Frontal cortex (tissue), 4 donors: ENCODE results near the gene MATN1. TPM values are rescaled to one million over a fixed set of nuclear protein-coding genes. Genes with fewer than 3 reads are reported as not detected.

Experiments used
- DNase-seq, 2 donors: peaks; one replicate each; pipeline ENCODE4 v3.0.0; 2012; ENCODE audit warnings: low spot score in 2 of 2
- FAIRE-seq: peaks from 2 replicates; lab custom pipeline; 2012; peaks lifted over from hg19 to GRCh38; lab: Jason Lieb, UNC
- total RNA-seq: library from RNA; depleted of rRNA; stranded (reverse); fragments of >200 nt; gene quantifications from one replicate; pipeline ENCODE4 v1.2.3, GENCODE V29; 2014
- donor health status: control.
- donor health status: control.
- donor health status: control.

Gene MATN1
- total RNA-seq, 1 donor from 2014 or later = 0.41 TPM

DNA sequence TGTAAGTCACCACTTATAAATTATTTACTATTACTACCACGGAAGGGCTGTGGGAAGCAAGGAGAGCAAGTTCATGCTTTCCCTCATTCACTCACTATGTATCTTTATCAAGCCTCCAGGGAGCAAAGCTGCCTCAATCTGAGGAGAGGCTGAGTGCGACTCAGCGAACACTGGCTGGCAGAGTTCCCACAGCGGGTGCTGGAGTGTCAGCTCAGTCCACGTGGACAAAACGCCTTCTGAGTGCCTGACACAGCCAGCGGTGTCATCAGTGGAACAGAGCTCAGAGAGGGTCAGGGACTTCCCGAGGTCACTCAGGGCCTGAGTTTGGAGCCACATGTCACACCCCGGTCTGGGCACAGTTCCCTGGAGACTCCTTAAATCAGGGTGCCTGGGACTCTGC lies 16.9 kb downstream of the MATN1 start:
- DNase-seq (peak in 1 of 2 donors; percentile 51), FAIRE-seq (no peak)

DNA sequence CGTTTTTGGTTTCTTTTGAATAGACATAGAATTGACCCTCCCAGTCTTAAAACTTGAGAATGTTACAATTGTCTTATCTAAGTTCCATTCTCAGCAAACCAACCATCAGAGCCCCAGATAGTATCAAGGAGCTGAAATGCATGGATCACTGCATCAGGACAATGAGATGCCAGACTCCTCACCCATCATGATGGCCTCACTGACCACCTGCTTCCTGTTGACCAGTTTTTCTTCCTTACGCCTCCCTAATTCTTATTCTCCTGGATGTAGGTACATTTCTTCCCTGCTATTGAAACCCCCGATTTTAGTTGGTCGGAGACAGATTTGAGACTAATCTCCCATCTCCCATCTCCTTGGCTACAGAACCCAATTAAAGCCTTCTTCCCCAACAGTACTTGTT lies 17.7 kb downstream of the MATN1 start:
- FAIRE-seq = no peak
- DNase-seq = no peak

DNA sequence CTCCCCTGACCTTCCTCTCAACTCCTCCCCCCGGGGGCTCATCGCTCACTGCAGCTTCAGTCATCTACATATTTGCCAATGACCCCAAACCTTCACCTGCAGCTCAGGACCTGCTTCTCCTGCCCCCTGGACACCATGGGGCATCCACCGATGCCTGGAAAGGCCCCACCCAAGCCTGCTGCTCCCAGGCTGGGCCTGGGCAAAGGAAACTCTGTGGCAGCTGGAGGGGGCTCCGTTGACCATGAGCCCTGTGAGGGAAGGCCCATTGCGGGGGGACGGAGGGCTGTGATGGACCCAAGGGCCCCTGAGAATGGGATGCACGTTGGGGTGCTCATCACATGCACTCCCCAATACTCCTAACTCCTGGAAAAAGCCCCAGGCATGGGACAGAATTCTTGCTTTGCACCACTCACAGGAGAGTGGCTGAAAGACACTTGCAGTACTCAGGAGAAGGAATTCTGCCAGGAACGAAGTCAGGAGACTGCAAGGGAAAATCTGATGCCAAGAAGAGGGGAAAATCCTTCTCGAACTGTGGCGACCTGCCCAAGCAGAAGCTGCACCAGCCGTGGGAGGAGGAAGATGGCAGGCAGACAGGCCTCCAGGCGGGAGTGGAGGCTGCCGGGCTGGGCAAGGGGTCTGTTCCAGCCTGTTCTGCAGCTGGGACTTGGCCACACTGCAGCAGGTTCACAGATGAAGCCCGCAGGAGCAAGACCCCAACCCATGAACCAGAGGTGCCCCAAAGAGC lies 18.4 kb downstream of the MATN1 start:
- DNase-seq = no peak
- FAIRE-seq = no peak

DNA sequence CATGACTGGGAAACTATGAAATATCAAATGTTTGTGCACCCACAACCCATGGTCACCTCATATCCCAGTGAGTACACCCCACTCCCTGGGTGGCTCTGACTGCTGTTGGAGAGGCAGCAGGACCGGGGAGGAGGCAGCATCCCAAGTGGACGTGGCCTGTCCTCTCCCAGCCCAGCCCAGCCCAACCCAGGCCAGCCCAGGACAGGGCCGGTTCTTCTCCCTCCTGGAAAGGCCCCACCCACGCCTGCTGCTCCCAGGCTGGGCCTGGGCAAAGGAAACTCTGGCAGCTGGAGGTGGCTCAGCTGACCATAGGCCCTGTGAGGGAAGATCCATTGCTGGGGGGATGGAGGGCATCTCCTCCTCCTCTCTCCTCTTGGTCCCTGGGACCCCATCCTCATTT lies 19.1 kb downstream of the MATN1 start:
- FAIRE-seq (no peak), DNase-seq (no peak)

DNA sequence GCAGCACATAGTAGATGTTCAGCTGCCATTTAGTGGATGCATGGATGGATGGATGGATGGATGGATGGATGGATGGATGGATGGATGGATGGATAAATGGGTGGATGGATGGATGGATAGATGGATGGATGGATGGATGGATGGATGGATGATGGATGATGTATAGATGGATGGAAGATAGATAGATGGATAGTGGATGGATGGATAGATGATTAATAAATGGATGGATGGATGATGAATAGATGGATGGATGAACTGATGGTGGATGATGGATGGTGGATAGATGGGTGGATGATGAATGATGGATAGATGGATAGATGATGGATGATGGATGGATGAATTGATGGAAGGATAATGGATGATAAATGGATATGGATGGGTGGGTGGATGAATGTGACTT lies 20.6 kb downstream of the MATN1 start:
- no peak for FAIRE-seq
- DNase-seq = no peak

DNA sequence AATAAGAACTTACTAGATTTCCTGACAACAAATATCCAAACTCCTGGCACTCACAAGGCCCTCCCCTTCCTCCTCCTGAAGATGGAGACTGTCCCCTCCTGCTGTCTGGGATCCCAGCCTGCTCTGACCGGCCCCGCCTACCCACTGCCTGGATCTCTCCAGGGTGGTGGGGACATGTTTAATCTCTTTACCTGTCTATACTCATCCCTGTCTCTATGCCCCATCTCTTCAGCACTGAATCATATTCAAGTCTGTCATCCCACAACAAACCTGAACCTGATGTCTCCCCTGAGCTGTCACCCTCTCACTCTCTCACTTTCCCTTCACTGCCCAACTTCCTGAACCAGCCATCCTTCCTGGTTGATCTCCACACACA lies 22.1 kb downstream of the MATN1 start:
- DNase-seq (no peak), FAIRE-seq (no peak)

DNA sequence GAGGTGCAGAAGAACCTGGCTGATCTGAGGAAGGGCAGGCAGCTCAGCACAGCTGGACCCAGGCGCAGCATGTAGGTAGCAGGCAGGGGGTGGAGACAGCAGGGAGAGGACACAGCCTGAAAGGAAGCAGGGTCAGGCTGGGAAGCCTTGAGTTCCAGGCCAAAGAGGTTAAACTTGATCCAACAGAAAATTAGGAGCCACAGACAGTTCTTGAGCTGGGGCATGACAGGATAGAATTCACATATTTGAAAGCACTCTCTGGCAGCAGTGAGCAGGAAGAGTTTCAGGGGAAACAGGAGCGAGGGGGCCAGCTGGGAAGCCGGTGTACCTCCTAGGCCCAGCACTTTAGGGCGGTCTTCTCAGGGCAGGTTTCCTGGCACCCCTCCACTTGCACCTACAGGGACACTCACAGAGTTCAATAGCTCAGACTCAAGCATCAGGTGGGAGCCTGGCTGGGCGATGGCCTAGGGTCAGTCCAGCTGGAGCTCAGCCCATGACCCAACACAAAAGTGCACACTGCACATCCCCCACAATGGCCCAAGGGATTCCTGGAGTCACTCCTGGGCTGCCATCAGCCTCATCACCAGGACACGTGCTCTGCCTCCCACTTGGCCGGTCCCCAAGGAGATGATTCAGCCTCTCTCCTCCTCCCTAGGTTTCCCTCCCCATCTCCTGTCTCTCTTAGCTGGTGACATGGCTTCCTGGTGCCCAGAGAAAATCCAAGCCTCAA lies 22.7 kb downstream of the MATN1 start:
- FAIRE-seq (no peak), DNase-seq (peak in 1 of 2 donors; percentile 60)

DNA sequence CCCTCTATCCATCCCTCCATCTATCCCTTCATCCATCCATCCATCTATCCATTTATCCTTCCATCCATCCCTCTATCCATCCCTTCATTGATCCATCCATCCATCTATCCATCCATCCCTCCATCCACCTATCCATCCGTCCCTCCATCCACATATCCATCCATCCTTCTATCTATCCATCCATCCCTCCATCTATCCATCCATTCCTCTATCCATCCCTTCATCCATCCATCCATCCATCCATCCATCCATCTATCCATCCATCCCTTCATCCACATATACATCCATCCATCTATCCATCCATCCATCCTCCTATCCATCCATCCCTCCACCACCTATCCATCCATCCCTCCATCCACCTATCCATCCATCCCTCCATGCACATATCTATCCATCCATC lies 23.6 kb downstream of the MATN1 start:
- FAIRE-seq (no peak), DNase-seq (no peak)

DNA sequence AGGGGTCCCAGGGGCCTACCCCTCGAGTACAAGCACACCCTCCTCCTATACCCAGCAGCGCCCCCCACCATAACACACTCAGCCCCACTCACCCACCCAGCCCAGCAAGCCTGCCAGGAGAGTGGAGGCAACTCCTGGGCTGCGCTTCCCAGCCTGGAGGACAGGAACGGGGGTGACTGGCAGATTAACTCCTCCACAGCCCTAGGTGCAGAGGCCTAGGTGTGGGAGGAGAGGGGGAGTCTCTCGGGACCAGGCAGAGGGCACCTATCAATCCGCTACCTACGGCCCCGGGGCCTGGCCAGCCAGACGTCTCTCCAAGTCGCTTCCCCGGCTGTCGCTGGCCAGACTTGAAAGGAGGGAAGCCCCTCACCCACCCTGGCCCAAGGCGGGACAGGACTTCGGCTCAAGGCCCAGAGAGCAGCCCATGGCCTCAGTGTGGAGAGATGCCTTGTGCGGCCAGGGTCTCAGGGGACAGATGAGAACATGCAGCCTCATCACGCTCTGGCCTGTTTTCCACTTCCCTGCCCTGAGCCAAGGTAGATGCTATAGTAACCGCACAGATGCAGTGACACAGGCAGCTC lies 24.9 kb downstream of the MATN1 start:
- DNase-seq (no peak), FAIRE-seq (no peak)

DNA sequence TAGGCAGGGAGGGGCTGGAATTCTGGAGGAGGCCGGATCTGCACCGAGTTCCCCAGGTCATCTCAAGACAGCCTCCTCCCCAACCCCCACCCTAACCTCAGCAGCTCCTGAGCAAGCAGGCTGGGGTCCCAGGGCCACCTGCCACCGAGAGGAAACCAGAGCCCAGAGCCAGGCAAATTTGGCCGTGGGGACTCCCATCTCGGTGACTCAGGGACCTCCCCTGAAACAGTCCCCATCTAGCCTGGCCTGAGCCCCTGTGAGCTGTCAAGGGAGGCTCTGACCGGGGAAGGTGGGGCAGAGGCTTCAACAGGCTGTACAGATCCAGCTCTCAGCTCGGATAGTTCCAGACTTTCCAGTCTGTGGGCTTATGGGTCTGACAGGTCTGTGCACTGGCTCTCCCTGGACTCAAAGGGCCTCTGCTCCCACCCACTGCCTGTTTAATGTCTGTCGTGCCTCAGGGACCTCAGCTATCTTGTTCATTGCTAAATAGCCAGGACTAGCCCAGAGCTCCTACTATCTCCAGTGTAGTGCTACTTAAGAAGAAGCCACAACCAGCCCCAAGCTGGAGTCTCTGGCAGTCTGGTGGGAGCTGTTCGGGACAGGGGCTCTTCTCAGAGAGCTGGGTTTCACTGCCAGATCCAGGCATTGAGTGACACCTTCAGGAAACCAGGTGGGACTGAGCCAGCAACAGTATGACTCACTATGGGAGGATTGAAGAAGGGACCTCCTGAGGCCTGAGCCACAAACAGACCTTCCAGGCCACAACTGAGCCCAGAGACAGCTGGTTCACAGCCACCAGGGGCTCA lies 25.6 kb downstream of the MATN1 start:
- FAIRE-seq = no peak
- DNase-seq = no peak

DNA sequence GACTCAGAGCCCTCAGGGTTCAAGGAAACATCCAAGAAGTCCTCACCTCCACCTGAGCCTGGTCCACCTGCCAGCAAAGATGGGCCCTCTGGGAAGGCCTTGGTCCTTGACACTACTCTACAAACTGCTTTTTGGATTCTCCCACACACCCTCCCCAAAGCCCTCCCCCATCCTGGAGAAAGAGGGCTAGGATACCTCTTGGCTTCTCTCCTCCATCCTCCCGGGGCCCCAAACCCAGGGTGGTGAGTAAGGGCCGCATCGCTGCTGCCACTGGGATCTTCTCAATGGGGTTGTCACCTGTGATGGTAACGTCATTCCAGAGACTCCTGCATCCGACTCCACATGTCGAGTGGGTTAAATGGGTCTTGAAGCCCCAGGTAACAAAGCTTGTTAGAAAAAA lies 26.6 kb downstream of the MATN1 start:
- DNase-seq = no peak
- FAIRE-seq = no peak

DNA sequence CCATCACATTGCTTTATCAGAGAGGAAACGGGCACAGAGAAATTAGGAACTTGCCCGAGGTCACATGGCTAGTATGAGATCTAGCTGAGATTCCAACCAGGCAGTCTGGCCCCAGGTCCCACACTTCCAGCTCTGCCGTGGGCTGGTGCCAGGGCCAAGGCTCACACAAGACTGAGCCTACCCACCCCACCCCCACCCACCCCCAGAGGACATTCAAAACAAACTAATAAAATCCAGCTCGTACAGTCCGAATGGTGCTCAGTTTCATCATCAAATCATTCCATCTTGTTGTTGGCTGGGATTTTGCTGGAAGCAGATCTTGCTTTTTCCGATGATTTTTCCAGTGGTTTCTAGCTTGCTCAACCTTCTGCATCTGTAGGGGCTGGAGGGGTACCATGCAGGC lies 27.9 kb downstream of the MATN1 start:
- FAIRE-seq = no peak
- no peak for DNase-seq

DNA sequence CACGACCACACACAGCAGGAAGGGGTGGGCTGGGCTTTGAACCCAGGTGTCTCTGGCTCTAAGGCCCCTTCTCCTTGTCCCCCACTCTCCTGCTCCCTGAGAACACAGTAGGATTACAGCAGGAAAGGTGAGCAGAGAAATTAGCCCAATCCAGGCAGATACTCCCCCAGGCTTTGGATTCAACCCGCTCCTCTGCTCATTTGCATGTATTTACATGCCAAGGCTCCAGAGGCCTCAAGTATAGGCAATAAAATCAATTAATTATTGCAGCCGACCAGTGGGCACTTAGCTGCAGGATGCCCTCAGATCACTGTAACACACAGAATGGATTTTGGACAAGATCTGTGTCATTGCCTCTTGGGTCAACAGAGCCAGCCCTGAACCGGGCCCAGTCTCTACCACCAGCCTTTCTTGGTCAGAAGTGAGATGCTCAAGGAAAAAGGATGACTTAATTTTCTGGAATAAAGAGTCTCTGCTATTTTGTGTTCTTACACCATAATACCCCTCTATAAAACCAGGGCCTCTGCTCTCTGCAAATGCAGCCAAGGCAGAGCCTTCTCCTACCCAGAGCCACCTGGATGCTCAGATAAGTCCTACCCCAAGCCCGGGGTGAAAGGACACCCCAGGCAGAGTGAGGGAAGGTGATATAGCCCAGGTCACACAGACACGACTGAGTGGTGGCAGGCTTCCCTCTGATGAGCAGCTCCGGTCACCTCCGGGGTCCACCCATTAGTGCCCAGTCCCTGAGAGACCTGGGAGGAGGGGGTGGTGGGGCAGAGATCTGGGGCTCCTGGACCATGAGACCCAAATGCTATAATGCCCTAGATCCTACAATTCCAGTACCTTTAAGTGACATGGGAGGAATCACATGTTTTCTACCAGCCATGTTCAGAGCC lies 28.9 kb downstream of the MATN1 start:
- FAIRE-seq = no peak
- no peak for DNase-seq

DNA sequence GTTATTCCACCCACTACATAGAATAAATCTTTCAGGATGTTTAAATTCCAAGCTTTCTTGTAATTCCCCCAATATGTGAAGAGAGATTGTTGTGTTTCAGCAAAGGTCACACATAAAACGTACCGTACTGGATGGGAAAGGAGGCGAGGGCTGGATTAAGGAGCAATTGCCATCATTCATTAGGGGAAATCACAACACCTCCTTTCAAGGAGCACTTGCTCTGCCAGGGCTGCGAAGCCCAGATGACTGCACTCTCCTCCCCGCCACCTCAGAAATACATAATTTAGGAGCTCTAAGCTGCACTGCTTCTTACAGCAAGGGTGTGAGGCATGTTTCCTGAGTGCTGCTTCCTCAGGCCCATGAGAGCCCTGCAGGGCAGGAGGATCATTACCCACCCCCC lies 29.6 kb downstream of the MATN1 start:
- DNase-seq (no peak), FAIRE-seq (no peak)

DNA sequence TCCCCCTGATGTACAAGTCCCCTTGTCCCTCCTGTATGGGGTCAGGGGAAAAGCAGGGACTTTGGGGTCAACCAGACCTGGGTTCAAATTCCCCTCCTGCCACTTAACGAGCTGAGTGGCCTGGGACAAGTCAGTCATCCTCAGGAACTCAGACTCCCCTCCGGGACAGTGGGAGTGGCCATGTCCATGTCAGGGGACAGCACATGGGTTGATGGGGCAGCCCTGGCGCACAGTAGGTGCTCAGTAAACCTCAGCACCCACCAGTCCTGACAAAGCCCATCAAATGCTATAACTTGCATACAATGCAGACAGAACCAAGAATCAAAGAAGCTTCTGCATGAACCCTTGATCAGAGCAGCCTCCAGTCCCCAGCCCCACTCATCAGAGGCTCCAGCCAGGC lies 30.0 kb downstream of the MATN1 start:
- DNase-seq (no peak), FAIRE-seq (no peak)

DNA sequence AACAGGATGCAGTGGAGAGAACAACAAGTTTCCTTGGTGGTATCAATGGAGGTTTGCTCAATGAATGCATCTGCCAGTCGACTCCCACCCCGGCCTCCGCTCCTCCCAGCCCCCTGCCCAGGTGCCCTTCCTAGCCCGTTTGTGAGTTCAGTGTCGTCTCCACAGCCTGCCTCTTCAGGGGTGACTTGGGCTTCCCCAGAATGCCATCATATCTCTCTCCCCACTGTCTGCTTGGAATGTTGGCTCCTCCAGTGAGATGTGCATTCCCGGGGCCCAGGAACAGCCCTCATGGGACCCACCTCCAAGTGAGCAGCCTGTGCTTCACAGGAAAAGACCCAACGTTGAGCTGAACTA lies 30.5 kb downstream of the MATN1 start:
- no peak for FAIRE-seq

DNA sequence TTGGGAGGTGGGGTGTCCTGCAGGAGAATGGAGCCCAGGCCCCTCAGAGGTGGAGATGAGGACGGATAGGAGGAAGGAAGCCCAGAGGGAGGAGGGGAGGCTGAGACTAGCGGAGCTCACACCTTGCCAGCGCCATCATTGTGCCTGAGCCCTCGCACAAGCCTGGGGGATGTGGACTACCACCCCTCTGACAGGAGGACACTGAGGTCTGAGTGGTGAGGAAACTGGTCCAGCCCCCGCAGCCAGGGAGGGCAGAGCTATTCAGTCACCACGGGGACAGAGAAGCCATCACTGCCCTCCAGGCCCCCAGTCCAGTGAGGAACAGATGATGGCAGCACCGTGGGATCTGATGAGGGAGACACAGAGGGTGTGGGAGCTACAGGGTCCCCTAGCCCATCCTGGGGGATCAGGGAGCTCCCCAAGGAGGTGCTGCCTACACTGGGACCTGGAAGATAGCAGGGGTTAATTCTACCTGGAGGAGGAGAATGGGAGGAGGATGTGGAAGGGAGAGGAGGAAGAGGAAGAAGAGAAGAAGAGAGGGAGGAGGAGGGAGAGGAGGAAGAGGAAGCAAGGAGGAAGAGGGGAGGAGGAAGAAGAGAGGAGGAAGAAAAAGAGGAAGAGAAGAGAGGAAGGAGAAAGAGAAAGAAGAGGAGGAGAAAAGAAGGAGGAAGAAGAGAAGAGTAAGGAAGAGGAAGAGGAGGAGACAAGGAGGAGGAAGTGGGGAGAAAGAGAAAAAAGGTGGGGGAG lies 31.0 kb downstream of the MATN1 start:
- DNase-seq = no peak
- FAIRE-seq = no peak

More for the DNA sequence above, 30.5 kb downstream of the MATN1 start:
- no peak for DNase-seq

DNA sequence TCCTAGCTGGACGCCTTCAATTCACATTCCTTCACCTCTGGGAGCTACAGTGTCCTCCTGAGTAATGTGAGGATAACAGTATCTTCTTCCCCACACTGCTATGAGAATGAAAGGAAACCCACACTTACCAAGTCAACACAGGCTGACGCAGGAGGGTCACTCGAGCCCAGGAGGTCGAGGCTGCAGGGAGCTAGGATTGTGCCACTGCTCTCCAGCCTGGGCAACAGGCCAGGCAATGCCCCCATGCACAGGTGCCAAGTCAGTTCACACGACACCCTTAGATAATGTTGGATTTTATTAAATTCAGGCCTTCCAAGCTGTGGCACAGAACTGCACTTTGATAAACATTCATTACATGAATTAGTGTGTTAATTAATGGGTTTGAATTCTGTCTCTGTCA lies 31.9 kb downstream of the MATN1 start:
- DNase-seq = no peak
- FAIRE-seq = no peak
